Ishikawa (cell line): Measurements from ENCODE around the gene CDC25C.

ENCODE experiments used
- CEBPB ChIP-seq: IDR thresholded peaks from 2 replicates; pipeline ENCODE4 v1.6.1; 2012
- CREB1 ChIP-seq: IDR thresholded peaks from 2 replicates; pipeline ENCODE4 v1.6.1; 2012; ENCODE audit warnings: low read depth
- EGR1 ChIP-seq: IDR thresholded peaks from 2 replicates; pipeline ENCODE4 v1.6.1; 2012
- EP300 ChIP-seq: IDR thresholded peaks from 2 replicates; pipeline ENCODE4 v1.6.1; 2012; ENCODE audit warnings: borderline replicate concordance
- FOXM1 ChIP-seq: IDR thresholded peaks from 2 replicates; pipeline ENCODE4 v1.6.1; 2012; ENCODE audit warnings: low read depth, borderline replicate concordance
- NFIC ChIP-seq: IDR thresholded peaks from 2 replicates; pipeline ENCODE4 v1.6.1; 2012
- RAD21 ChIP-seq: IDR thresholded peaks from 2 replicates; pipeline ENCODE4 v1.6.1; 2012; ENCODE audit warnings: low read depth
- TAF1 ChIP-seq: IDR thresholded peaks from 2 replicates; pipeline ENCODE4 v1.6.1; 2012; ENCODE audit warnings: low read depth, mild to moderate bottlenecking
- TCF12 ChIP-seq: IDR thresholded peaks from 2 replicates; pipeline ENCODE4 v1.6.1; 2012; ENCODE audit warnings: low read depth
- TEAD4 ChIP-seq: IDR thresholded peaks from 2 replicates; pipeline ENCODE4 v1.6.1; 2012
- YY1 ChIP-seq: IDR thresholded peaks from 2 replicates; pipeline ENCODE4 v1.6.1; 2012; ENCODE audit warnings: low read depth
- ZBTB7A ChIP-seq: IDR thresholded peaks from 2 replicates; pipeline ENCODE4 v1.6.1; 2012; ENCODE audit warnings: low read depth
- TF ChIP-seq, protein P1 (sequence below): IDR thresholded peaks from 2 replicates; pipeline ENCODE4 v1.6.1; 2012
- TF ChIP-seq, protein P2 (sequence below): IDR thresholded peaks from 2 replicates; pipeline ENCODE4 v1.6.1; 2012; ENCODE audit warnings: low read depth, mild to moderate bottlenecking
- TF ChIP-seq, protein P3 (sequence below): IDR thresholded peaks from 2 replicates; pipeline ENCODE4 v1.6.1; 2012

Gene CDC25C

GRCh38 chr5:138344887-138345622, 13.5 kb upstream of the CDC25C start:
- TF ChIP-seq RAD21 (no peak), EGR1 (no peak), TCF12 (no peak), FOXM1 (no peak), EP300 (no peak), CREB1 (no peak), TEAD4 (no peak), ZBTB7A (no peak), TAF1 (no peak), CEBPB (no peak), NFIC (no peak), YY1 (no peak)
- TF ChIP-seq, protein P1, sequence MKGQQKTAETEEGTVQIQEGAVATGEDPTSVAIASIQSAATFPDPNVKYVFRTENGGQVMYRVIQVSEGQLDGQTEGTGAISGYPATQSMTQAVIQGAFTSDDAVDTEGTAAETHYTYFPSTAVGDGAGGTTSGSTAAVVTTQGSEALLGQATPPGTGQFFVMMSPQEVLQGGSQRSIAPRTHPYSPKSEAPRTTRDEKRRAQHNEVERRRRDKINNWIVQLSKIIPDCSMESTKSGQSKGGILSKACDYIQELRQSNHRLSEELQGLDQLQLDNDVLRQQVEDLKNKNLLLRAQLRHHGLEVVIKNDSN: no peak
- TF ChIP-seq, protein P2, sequence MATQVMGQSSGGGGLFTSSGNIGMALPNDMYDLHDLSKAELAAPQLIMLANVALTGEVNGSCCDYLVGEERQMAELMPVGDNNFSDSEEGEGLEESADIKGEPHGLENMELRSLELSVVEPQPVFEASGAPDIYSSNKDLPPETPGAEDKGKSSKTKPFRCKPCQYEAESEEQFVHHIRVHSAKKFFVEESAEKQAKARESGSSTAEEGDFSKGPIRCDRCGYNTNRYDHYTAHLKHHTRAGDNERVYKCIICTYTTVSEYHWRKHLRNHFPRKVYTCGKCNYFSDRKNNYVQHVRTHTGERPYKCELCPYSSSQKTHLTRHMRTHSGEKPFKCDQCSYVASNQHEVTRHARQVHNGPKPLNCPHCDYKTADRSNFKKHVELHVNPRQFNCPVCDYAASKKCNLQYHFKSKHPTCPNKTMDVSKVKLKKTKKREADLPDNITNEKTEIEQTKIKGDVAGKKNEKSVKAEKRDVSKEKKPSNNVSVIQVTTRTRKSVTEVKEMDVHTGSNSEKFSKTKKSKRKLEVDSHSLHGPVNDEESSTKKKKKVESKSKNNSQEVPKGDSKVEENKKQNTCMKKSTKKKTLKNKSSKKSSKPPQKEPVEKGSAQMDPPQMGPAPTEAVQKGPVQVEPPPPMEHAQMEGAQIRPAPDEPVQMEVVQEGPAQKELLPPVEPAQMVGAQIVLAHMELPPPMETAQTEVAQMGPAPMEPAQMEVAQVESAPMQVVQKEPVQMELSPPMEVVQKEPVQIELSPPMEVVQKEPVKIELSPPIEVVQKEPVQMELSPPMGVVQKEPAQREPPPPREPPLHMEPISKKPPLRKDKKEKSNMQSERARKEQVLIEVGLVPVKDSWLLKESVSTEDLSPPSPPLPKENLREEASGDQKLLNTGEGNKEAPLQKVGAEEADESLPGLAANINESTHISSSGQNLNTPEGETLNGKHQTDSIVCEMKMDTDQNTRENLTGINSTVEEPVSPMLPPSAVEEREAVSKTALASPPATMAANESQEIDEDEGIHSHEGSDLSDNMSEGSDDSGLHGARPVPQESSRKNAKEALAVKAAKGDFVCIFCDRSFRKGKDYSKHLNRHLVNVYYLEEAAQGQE: no peak
- TF ChIP-seq, protein P3, sequence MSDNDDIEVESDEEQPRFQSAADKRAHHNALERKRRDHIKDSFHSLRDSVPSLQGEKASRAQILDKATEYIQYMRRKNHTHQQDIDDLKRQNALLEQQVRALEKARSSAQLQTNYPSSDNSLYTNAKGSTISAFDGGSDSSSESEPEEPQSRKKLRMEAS: no peak

- TF ChIP-seq TCF12: no peak
- TF ChIP-seq NFIC: no peak
- TF ChIP-seq, protein P1: no peak
- no peak for TF ChIP-seq TEAD4
- TF ChIP-seq CEBPB: no peak
- TF ChIP-seq, protein P2: no peak
- TF ChIP-seq EGR1: no peak
- no peak for TF ChIP-seq ZBTB7A
- no peak for TF ChIP-seq FOXM1
These were observed 8.4 kb upstream of the CDC25C start for GRCh38 chr5:138340008-138340407.

DNA sequence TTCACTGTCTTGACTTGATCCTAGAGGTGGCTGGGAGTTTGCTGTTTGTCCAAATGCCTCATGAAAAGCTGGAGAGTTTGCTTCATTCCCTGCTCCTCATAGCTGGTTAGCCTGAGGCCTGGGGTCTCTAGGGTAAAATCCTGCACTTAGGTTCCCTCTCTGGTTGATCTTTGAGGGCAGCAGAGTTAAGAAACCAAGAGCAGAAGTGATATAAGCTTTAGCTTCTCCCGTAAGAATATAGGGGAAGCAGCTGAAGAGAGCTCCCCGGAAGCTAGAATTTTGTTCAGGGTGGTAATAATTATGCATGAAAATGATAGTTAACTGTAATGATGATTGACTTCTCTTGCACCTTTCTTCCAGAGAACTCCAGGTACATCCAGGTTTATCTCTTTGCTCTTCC, 7.9 kb upstream of the CDC25C start:
- TF ChIP-seq EP300 (no peak), ZBTB7A (no peak), TEAD4 (no peak), FOXM1 (no peak), CREB1 (no peak), TAF1 (no peak), NFIC (no peak), RAD21 (no peak), CEBPB (no peak)
- TF ChIP-seq, protein P2: no peak
- TF ChIP-seq, protein P3: no peak

DNA sequence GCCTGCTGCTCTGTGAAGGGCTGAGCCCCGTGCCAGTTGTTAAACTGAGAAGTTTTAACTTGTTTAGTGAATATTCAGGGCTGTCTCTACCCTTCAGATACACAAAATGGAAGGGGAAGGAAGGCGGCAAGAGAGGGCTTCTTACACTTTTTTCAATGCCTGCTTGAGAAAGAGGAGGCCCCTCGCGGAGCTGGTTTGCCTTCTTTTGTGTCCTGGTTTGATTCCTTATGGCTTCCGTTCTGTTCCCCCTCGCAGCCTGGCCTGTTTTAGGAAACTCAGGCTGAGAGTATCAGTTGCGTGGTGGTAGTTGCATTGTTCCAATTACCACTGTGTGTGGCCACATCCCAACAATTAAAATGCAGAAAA, 7.5 kb upstream of the CDC25C start:
- TF ChIP-seq YY1: no peak
- TF ChIP-seq TAF1: no peak
- TF ChIP-seq NFIC: no peak
- TF ChIP-seq, protein P1: no peak
- no peak for TF ChIP-seq TEAD4
- TF ChIP-seq, protein P3: no peak
- no peak for TF ChIP-seq EGR1
